H7 (cell line): Measurements from ENCODE around the gene NT5C2. TPM values are rescaled to one million over a fixed set of nuclear protein-coding genes. Genes with fewer than 3 reads are reported as not detected.
"Not testable (repeated sequence)": the region's sequence is repeated elsewhere in the genome, so short reads cannot be mapped to it uniquely, and the experiment has no call there.

Source experiments
- DNase-seq: peaks from one replicate; pipeline ENCODE4 v3.0.0; 2012
- H3K27me3 ChIP-seq: 2 replicates; pipeline ENCODE4 v1.6.0; 2011; ENCODE audit warnings: mild to moderate bottlenecking, low read length; ENCODE audit not compliant: control insufficient read depth, insufficient read depth
- H3K36me3 ChIP-seq: replicated peaks from 2 replicates; pipeline ENCODE4 v1.5.1; 2011; ENCODE audit warnings: low read length; ENCODE audit not compliant: control insufficient read depth, insufficient read depth
- H3K4me3 ChIP-seq: 2 replicates; pipeline ENCODE4 v1.5.1; 2011; ENCODE audit warnings: low read depth, mild to moderate bottlenecking, control low read depth, low read length, moderate library complexity; ENCODE audit not compliant: insufficient read depth
- total RNA-seq: library from RNA; depleted of rRNA; stranded (reverse); fragments of >200 nt; shearing (Covaris generic); gene quantifications from 2 replicates; pipeline ENCODE4 v1.2.3, GENCODE V29; 2014

The NT5C2 gene
- total RNA-seq, 1 experiment from 2014 or later, result 40.4 TPM

GRCh38 chr10:103067099-103067477 lies 126.0 kb downstream of the NT5C2 start:
- not testable (repeated sequence) for H3K36me3 ChIP-seq, DNase-seq, H3K4me3 ChIP-seq, H3K27me3 ChIP-seq

GRCh38 chr10:103066141-103067098 lies 126.7 kb downstream of the NT5C2 start:
- no peak for DNase-seq
- no peaks in the 10 kb centered on the region; the same call in 1 of the 2 replicates for H3K36me3 ChIP-seq

GRCh38 chr10:103064956-103065355 lies 128.1 kb downstream of the NT5C2 start:
- Histone ChIP-seq H3K36me3 (no peaks in the 10 kb centered on the region; the same call in 1 of the 2 replicates), H3K4me3 (no peak overlapping the region), H3K27me3 (no peaks in the 10 kb centered on the region)
- DNase-seq, result no peak

More at GRCh38 chr10:103066141-103067098, 126.7 kb downstream of the NT5C2 start:
- H3K27me3 ChIP-seq, result no peaks in the 10 kb centered on the region
- H3K4me3 ChIP-seq, result no peak overlapping the region

- Histone ChIP-seq H3K27me3 (no peaks in the 10 kb centered on the region), H3K4me3 (no peak overlapping the region), H3K36me3 (no peaks in the 10 kb centered on the region)
- peak; percentile 55 for DNase-seq
Measured at GRCh38 chr10:103062854-103063590, 130.1 kb downstream of the NT5C2 start.

- H3K4me3 ChIP-seq, result no peak overlapping the region
- no peaks in the 10 kb centered on the region for H3K27me3 ChIP-seq
- no peak for DNase-seq
- no peaks in the 10 kb centered on the region for H3K36me3 ChIP-seq
Measured at GRCh38 chr10:103060575-103060974, 132.5 kb downstream of the NT5C2 start.

- no peaks in the 10 kb centered on the region for H3K36me3 ChIP-seq
- DNase-seq, result no peak
- H3K27me3 ChIP-seq, result no peaks in the 10 kb centered on the region
- H3K4me3 ChIP-seq, result no peak overlapping the region
Measured at GRCh38 chr10:103058034-103058433, 135.0 kb downstream of the NT5C2 start.

- no peak for DNase-seq
- H3K27me3 ChIP-seq, result no peaks in the 10 kb centered on the region
- no peak overlapping the region for H3K4me3 ChIP-seq
- no peaks in the 10 kb centered on the region for H3K36me3 ChIP-seq
Measured at GRCh38 chr10:103055105-103055504, 138.0 kb downstream of the NT5C2 start.

GRCh38 chr10:103054621-103055020 lies 138.5 kb downstream of the NT5C2 start:
- no peak overlapping the region for H3K4me3 ChIP-seq
- H3K36me3 ChIP-seq, result no peaks in the 10 kb centered on the region
- DNase-seq, result no peak
- no peaks in the 10 kb centered on the region for H3K27me3 ChIP-seq

- Histone ChIP-seq H3K4me3 (no peak overlapping the region), H3K27me3 (no peaks in the 10 kb centered on the region), H3K36me3 (no peaks in the 10 kb centered on the region)
- peak; percentile 60 for DNase-seq
Measured at GRCh38 chr10:103053659-103054581, 139.2 kb downstream of the NT5C2 start.

GRCh38 chr10:103049237-103049636 lies 143.8 kb downstream of the NT5C2 start:
- DNase-seq, result no peak
- Histone ChIP-seq H3K4me3 (no peak overlapping the region), H3K27me3 (no peaks in the 10 kb centered on the region), H3K36me3 (no peaks in the 10 kb centered on the region)

GRCh38 chr10:103047381-103047780 lies 145.7 kb downstream of the NT5C2 start:
- no peaks in the 10 kb centered on the region for H3K27me3 ChIP-seq
- no peak overlapping the region for H3K4me3 ChIP-seq
- DNase-seq, result no peak
- H3K36me3 ChIP-seq, result no peaks in the 10 kb centered on the region

GRCh38 chr10:103045961-103046360 lies 147.1 kb downstream of the NT5C2 start:
- no peak overlapping the region for H3K4me3 ChIP-seq
- no peaks in the 10 kb centered on the region for H3K36me3 ChIP-seq
- no peaks in the 10 kb centered on the region for H3K27me3 ChIP-seq
- no peak for DNase-seq

- Histone ChIP-seq H3K27me3 (no peaks in the 10 kb centered on the region), H3K36me3 (no peaks in the 10 kb centered on the region), H3K4me3 (no peak overlapping the region)
- DNase-seq, result no peak
Measured at GRCh38 chr10:103044942-103045489, 148.1 kb downstream of the NT5C2 start.

GRCh38 chr10:103042908-103043307 lies 150.2 kb downstream of the NT5C2 start:
- H3K4me3 ChIP-seq, result no peak overlapping the region
- no peaks in the 10 kb centered on the region for H3K27me3 ChIP-seq
- DNase-seq, result no peak

More at GRCh38 chr10:103042908-103043307, 150.2 kb downstream of the NT5C2 start:
- no peaks in the 10 kb centered on the region for H3K36me3 ChIP-seq
